T-helper 1 cell treated with Interleukin-12 subunit alpha and Interleukin-12 subunit beta and Interleukin-4 antibody, amounts not matched to agents 30 μg/mL and 1 μg/mL, for 36 hours (primary cell): ENCODE measurements around the gene RTN4.
A peak's percentile ranks its signal among the peaks of the same experiment; 100 is the strongest.

Source experiments
- H3K27ac Mint-ChIP-seq: one replicate; pipeline ENCODE4 v1.8.0; 2021; ENCODE audit warnings: mild to moderate bottlenecking, mixed read lengths
- H3K27me3 Mint-ChIP-seq: one replicate; pipeline ENCODE4 v1.8.0; 2021; ENCODE audit warnings: low read depth, mixed read lengths
- H3K36me3 Mint-ChIP-seq: one replicate; pipeline ENCODE4 v1.8.0; 2021; ENCODE audit warnings: low read depth, mixed read lengths
- H3K4me1 Mint-ChIP-seq: one replicate; pipeline ENCODE4 v1.8.0; 2021; ENCODE audit warnings: low read depth, mixed read lengths
- H3K4me3 Mint-ChIP-seq: one replicate; pipeline ENCODE4 v1.8.0; 2021; ENCODE audit warnings: mild to moderate bottlenecking, moderate library complexity, mixed read lengths
- H3K9me3 Mint-ChIP-seq: one replicate; pipeline ENCODE4 v1.8.0; 2021; ENCODE audit warnings: mixed read lengths

The RTN4 gene

GRCh38 chr2:55013936-55014335 lies 36.3 kb downstream of the RTN4 start:
- peaks cover 2% of the 10 kb centered on the region for H3K36me3 Mint-ChIP-seq
- H3K4me1 Mint-ChIP-seq: peaks cover 20% of the 10 kb centered on the region
- no peaks in the 10 kb centered on the region for H3K9me3 Mint-ChIP-seq
- H3K27me3 Mint-ChIP-seq: no peaks in the 10 kb centered on the region
- H3K27ac Mint-ChIP-seq: no peak overlapping the region
- H3K4me3 Mint-ChIP-seq: no peak overlapping the region

GRCh38 chr2:55012672-55013484 lies 37.4 kb downstream of the RTN4 start:
- H3K36me3 Mint-ChIP-seq: peaks cover 2% of the 10 kb centered on the region
- H3K27me3 Mint-ChIP-seq: no peaks in the 10 kb centered on the region
- no peak overlapping the region for H3K4me3 Mint-ChIP-seq
- H3K27ac Mint-ChIP-seq: no peak overlapping the region
- H3K9me3 Mint-ChIP-seq: no peaks in the 10 kb centered on the region
- peaks cover 20% of the 10 kb centered on the region for H3K4me1 Mint-ChIP-seq

- Mint-ChIP-seq H3K36me3 (peaks cover 2% of the 10 kb centered on the region), H3K27ac (no peak overlapping the region), H3K9me3 (no peaks in the 10 kb centered on the region), H3K27me3 (no peaks in the 10 kb centered on the region), H3K4me1 (peaks cover 25% of the 10 kb centered on the region), H3K4me3 (no peak overlapping the region)
These were observed 38.2 kb downstream of the RTN4 start for GRCh38 chr2:55011831-55012671.

- Mint-ChIP-seq H3K36me3 (peaks cover 5% of the 10 kb centered on the region), H3K4me3 (no peak overlapping the region), H3K27me3 (no peaks in the 10 kb centered on the region), H3K4me1 (peaks cover 35% of the 10 kb centered on the region), H3K27ac (no peak overlapping the region), H3K9me3 (no peaks in the 10 kb centered on the region)
These were observed 39.3 kb downstream of the RTN4 start for GRCh38 chr2:55010915-55011314.

GRCh38 chr2:55010149-55010591 lies 40.1 kb downstream of the RTN4 start:
- H3K27ac Mint-ChIP-seq: peak overlapping the region; percentile 85
- H3K9me3 Mint-ChIP-seq: no peaks in the 10 kb centered on the region
- H3K27me3 Mint-ChIP-seq: no peaks in the 10 kb centered on the region
- peak overlapping the region; percentile 87 for H3K4me3 Mint-ChIP-seq
- H3K36me3 Mint-ChIP-seq: peaks cover 5% of the 10 kb centered on the region
- H3K4me1 Mint-ChIP-seq: peaks cover 36% of the 10 kb centered on the region

GRCh38 chr2:55009277-55010060 lies 40.8 kb downstream of the RTN4 start:
- Mint-ChIP-seq H3K36me3 (peaks cover 2% of the 10 kb centered on the region), H3K27me3 (no peaks in the 10 kb centered on the region), H3K27ac (peak overlapping the region; percentile 85), H3K4me3 (peak overlapping the region; percentile 87), H3K9me3 (no peaks in the 10 kb centered on the region), H3K4me1 (peaks cover 39% of the 10 kb centered on the region)

GRCh38 chr2:55006306-55006705 lies 43.9 kb downstream of the RTN4 start:
- Mint-ChIP-seq H3K27me3 (no peaks in the 10 kb centered on the region), H3K36me3 (peaks cover 2% of the 10 kb centered on the region), H3K4me3 (no peak overlapping the region), H3K27ac (no peak overlapping the region), H3K9me3 (no peaks in the 10 kb centered on the region), H3K4me1 (peaks cover 37% of the 10 kb centered on the region)

- H3K36me3 Mint-ChIP-seq: peaks cover 2% of the 10 kb centered on the region
- H3K4me1 Mint-ChIP-seq: peaks cover 35% of the 10 kb centered on the region
- no peak overlapping the region for H3K4me3 Mint-ChIP-seq
- H3K27me3 Mint-ChIP-seq: no peaks in the 10 kb centered on the region
- no peak overlapping the region for H3K27ac Mint-ChIP-seq
- no peaks in the 10 kb centered on the region for H3K9me3 Mint-ChIP-seq
These were observed 46.3 kb downstream of the RTN4 start for GRCh38 chr2:55003706-55004639.

GRCh38 chr2:55001716-55002115 lies 48.5 kb downstream of the RTN4 start:
- H3K4me3 Mint-ChIP-seq: no peak overlapping the region
- H3K27ac Mint-ChIP-seq: no peak overlapping the region
- peaks cover 34% of the 10 kb centered on the region for H3K4me1 Mint-ChIP-seq

GRCh38 chr2:55000341-55000740 lies 49.9 kb downstream of the RTN4 start:
- Mint-ChIP-seq H3K9me3 (no peaks in the 10 kb centered on the region), H3K36me3 (no peaks in the 10 kb centered on the region), H3K4me3 (no peak overlapping the region), H3K27me3 (no peaks in the 10 kb centered on the region), H3K4me1 (peaks cover 29% of the 10 kb centered on the region), H3K27ac (no peak overlapping the region)

More at GRCh38 chr2:55001716-55002115, 48.5 kb downstream of the RTN4 start:
- Mint-ChIP-seq H3K36me3 (peaks cover 2% of the 10 kb centered on the region), H3K9me3 (no peaks in the 10 kb centered on the region), H3K27me3 (no peaks in the 10 kb centered on the region)

GRCh38 chr2:54999182-54999581 lies 51.1 kb downstream of the RTN4 start:
- peaks cover 3% of the 10 kb centered on the region for H3K36me3 Mint-ChIP-seq
- H3K4me3 Mint-ChIP-seq: no peak overlapping the region
- no peak overlapping the region for H3K27ac Mint-ChIP-seq
- H3K9me3 Mint-ChIP-seq: no peaks in the 10 kb centered on the region
- peaks cover 25% of the 10 kb centered on the region for H3K4me1 Mint-ChIP-seq
- no peaks in the 10 kb centered on the region for H3K27me3 Mint-ChIP-seq

- Mint-ChIP-seq H3K9me3 (no peaks in the 10 kb centered on the region), H3K27me3 (no peaks in the 10 kb centered on the region), H3K36me3 (peaks cover 3% of the 10 kb centered on the region), H3K4me1 (peaks cover 25% of the 10 kb centered on the region), H3K27ac (no peak overlapping the region), H3K4me3 (no peak overlapping the region)
These were observed 52.4 kb downstream of the RTN4 start for GRCh38 chr2:54997826-54998225.

GRCh38 chr2:54995553-54995952 lies 54.7 kb downstream of the RTN4 start:
- no peak overlapping the region for H3K4me3 Mint-ChIP-seq
- H3K27me3 Mint-ChIP-seq: no peaks in the 10 kb centered on the region
- no peaks in the 10 kb centered on the region for H3K9me3 Mint-ChIP-seq
- peaks cover 3% of the 10 kb centered on the region for H3K36me3 Mint-ChIP-seq
- no peak overlapping the region for H3K27ac Mint-ChIP-seq
- H3K4me1 Mint-ChIP-seq: peaks cover 21% of the 10 kb centered on the region
